AG09319 (cell line): ENCODE results near the gene ELMO1.

Source experiments
- DNase-seq: peaks from one replicate; pipeline ENCODE4 v3.0.0-alpha.2; 2010; ENCODE audit warnings: low read depth; ENCODE audit errors: extremely low read depth
- TF ChIP-seq, protein P1 (sequence below): IDR thresholded peaks from 2 replicates; pipeline ENCODE4 v1.5.1; 2011; ENCODE audit warnings: low read depth, mild to moderate bottlenecking, inconsistent platforms, low read length, moderate library complexity

ELMO1 gene

DNA sequence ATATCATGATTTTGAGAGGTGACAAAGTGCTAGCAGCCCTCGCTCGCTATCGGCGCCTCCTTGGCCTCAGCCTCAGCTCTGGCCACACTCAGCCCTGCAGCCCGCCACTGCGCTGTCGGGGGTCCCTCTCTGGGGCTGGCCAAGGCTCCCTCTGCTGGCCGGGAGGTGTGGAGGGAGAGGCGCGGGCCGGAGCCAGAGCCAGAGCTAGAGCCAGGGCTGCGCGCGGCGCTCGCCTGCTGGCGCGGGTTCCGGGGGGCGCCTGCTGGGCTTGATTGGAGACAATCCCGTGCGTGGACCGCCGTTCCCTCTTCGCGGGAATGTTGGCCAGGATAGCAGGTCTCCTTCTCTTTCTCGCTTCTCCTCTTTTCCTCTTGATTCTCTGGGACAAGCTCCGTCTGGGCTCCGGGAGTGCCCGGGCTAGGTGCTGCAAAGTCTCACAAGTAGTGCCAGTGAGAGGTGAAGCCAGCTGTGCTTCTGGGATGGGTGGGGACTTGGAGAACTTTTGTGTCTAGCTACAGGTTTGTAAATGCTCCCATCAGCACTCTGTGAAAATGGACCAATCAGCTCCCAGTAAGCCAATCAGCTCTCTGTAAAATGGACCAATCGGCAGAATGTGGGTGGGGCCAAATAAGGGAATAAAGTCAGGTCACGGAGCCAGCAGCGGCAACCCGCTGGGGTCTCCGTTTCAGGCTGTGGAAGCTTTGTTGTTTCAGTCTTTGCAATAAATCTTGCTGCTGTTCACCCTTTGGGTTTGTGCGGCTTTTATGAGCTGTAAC lies 43.4 kb upstream of the ELMO1 start:
- TF ChIP-seq, protein P1, sequence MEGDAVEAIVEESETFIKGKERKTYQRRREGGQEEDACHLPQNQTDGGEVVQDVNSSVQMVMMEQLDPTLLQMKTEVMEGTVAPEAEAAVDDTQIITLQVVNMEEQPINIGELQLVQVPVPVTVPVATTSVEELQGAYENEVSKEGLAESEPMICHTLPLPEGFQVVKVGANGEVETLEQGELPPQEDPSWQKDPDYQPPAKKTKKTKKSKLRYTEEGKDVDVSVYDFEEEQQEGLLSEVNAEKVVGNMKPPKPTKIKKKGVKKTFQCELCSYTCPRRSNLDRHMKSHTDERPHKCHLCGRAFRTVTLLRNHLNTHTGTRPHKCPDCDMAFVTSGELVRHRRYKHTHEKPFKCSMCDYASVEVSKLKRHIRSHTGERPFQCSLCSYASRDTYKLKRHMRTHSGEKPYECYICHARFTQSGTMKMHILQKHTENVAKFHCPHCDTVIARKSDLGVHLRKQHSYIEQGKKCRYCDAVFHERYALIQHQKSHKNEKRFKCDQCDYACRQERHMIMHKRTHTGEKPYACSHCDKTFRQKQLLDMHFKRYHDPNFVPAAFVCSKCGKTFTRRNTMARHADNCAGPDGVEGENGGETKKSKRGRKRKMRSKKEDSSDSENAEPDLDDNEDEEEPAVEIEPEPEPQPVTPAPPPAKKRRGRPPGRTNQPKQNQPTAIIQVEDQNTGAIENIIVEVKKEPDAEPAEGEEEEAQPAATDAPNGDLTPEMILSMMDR, result no peak
- no peak for DNase-seq

DNA sequence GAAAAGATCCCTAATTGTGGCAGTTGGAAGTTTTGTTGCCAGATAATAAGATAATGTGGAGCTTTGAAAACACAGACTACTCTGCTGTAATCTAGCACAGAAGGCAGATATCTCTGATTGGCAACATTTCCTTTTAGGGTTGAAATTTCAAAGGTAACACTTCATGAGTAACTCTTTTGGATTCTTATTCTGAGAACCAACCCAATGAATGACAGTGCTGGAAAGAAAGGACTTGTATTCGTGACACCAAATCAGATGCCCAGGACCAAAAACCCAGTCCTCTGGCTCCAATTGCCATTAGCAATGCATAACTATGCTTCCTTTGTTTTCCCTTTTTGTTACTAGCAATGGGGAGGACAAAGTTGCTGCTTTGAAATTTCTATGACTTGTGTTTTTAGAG lies 41.0 kb upstream of the ELMO1 start:
- no peak for DNase-seq
- TF ChIP-seq, protein P1, result no peak

DNA sequence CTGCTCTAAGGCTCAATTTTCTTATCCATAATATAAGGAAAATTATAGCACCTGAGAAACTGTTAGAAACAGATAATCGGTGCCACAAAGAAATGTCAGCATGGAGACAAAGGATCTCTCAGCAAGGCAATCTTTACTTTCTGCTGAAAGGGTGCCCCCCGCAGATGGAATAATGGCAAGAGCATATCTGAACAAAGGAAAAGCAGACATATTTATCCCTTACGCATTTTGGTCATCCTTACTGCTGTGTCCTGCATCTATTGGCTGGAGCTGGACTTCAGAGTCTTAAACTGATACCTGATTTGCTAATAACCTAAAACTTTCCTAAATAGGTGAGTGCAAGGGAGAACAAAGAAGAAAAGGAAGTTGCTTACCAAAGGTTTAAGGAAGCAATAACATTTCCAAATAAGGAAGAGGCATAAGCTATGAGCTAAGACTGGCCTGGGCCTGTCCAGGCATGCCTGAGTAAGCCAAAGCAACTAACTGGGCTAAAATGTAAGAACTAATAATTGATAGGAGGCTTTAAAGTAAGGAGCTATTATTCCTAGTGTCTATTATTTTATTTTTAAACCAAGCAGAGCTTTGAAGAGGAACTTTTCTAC lies 39.6 kb upstream of the ELMO1 start:
- no peak for DNase-seq
- TF ChIP-seq, protein P1, result no peak

DNA sequence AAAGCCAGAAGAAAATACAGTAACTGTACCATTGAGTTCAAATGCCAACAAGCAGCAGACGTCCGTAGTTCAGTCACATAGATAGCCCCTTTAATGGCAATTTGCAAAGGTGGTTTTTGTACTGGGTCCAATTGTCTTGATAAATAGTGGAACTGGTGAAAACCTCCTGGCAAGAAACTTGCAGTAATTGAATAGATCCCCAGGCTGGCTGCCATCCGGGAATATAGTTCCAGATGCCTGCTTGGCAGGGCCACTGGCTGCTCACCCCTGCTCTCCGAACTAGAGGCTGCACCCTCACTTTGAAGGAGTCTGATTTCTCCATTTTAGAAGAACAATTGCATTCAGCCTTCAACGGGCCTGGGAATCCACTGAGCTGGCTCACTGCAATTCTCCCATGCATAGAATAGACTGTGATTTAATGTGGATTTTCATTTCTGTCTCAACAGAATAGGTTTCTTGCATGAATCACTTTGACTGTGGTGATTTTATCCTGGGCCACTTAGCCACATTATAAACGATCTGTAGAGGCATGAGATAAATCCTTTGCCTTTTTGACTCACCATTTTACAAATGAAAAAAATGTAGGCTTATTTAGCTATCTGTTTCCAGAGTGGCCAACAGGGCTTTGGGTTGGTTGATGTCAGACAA lies 35.9 kb upstream of the ELMO1 start:
- TF ChIP-seq, protein P1, result no peak
- no peak for DNase-seq

DNA sequence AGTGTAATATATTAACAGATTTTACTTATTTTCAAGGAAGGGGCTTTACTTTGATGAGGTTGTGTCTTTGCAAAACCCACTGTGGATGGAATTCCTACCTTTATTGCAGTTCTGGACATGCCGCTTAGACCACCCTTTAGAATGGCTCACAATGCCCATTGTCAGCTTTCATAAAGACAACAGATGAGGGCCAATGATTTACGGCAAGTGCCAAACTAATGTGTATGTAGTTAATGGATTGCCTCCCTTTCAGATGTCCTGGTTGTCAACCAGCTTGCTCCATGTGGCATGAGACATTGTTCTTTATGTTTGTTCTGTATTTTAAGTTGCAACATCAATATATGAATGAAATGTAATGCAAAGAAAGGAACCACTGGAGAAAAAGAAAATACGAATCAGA lies 35.0 kb upstream of the ELMO1 start:
- DNase-seq, result no peak
- TF ChIP-seq, protein P1, result no peak

DNA sequence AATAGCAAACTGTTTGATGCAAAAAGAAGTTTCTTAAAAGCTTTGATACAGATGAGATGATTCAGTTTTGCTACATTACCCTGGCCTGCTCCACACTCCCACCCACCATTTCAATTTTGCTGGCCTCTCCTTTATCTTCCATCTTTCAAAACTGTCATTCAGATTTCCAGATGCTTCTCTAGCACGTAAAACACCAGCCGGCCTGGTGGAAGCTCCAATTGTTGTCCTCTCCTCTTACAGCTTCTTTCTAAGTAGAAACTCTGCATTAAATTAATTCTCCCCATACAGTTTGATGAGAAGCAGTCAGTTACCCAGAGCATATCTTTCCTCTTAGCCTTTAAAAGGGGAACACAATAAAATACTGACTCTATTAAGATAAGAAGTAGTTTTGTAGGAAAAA lies 34.3 kb upstream of the ELMO1 start:
- TF ChIP-seq, protein P1, result no peak

DNA sequence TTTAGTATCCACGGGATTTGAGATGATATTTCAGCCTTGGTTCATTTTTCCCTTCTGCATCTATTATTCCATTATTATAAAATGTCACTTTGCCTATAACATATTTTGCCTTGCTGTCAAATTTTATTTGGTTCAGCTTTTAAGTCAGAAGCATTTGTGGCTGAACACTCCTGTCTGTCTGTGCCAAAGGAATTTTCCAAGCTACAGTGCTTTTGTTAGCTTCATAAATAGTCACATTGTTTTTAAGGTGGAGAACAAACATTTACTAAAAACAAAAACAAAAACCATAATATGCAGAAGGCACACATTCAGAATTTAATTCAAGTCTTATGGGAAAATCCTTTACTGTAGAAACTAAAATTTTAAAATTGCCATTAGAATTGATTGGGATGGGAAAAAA lies 33.8 kb upstream of the ELMO1 start:
- TF ChIP-seq, protein P1, result no peak
- no peak for DNase-seq

More for the DNA sequence above, 34.3 kb upstream of the ELMO1 start:
- no peak for DNase-seq
